22Rv1 (cell line): ENCODE measurements around the gene EID2.

ENCODE experiments used
- CTCF ChIP-seq: fragments of 450-650 bp; IDR thresholded peaks from 2 replicates; pipeline ENCODE4 v1.5.1; 2017; ENCODE audit warnings: mild to moderate bottlenecking
- ZFX ChIP-seq: fragments of 450-650 bp; IDR thresholded peaks from 2 replicates; pipeline ENCODE4 v1.6.1; 2017; ENCODE audit warnings: antibody characterized with exemption, borderline replicate concordance

GRCh38 chr19:39587496-39587895 lies 47.5 kb upstream of the EID2 start:
- TF ChIP-seq CTCF (no peak), ZFX (no peak)
